ENCODE data around the gene NDUFS3.

Gene NDUFS3

GRCh38 chr11:47589584-47589976 lies 10.7 kb downstream of the NDUFS3 start:
- Histone ChIP-seq H3K9ac (ENCODE audit: low read depth in 1 of 2, low read length in 2 of 2) (no peak overlapping the region), H3K9me3 (ENCODE audit: control insufficient read depth in 1 of 2, low read length in 2 of 2) (no peaks in the 10 kb centered on the region), H3K27ac (ENCODE audit: low read depth, low read length) (no peak overlapping the region), H3K4me1 (ENCODE audit: control insufficient read depth in 1 of 2, insufficient read depth in 2 of 2, low read length in 2 of 2) (peaks cover 4 to 6% of the 10 kb centered on the region in 2 donors), H3K4me3 (ENCODE audit: low read depth in 1 of 2, low read length in 2 of 2) (no peak overlapping the region), H3K27me3 (ENCODE audit: control insufficient read depth in 1 of 2, insufficient read depth in 2 of 2, low read length in 2 of 2) (peaks cover 23 to 27% of the 10 kb centered on the region in 2 donors), H3K36me3 (ENCODE audit: control insufficient read depth in 1 of 2, insufficient read depth in 2 of 2, low read length in 2 of 2) (peaks cover 0 to 5% of the 10 kb centered on the region in 2 donors)

DNA sequence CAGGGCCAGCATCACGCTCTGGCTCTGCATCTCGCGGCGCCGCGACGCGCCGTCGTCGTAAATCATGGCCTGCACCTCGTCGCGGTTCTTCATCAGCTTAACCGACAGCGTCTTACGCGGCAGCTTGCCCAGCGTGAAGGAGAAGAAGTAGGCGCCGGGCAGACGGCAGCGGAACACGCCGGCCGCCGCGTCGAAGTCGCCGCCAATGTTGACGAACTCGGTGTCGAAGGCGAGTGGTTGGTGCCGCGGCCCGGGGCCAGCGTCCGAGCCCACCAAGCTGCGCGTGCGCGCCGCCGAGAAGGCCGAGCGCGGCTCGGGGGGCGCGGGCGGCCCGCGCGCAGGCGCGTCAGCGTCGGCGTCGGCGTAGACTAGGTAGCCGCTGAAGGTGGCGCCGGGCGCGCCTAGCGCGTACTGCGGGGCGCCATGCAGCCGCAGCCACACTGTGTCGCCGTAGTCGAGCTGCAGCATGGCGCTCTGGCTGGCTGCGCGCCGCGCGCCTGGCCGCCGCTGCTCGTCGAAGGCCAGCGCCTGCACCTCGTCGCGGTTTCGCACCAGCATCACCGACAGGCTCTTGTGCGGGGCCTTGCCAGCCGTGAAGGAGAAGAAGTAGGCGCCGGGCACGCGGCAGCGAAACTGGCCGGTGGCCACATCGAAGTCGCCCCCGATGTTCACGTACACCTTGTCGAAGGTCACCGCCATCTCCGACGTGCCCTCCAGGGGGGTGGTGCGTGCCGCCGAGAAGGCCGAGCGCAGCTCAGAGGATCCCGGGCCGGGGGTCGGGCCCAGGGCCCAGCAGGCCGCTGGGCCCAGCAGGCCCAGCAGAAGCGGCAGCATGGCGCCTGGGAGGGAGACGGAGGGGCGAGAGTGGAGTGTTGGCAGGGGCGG lies 11.3 kb downstream of the NDUFS3 start:
- H3K36me3 ChIP-seq (ENCODE audit: control insufficient read depth in 1 of 2, insufficient read depth in 2 of 2, low read length in 2 of 2), result no peaks in the 10 kb centered on the region
- no peaks in the 10 kb centered on the region for H3K9me3 ChIP-seq (ENCODE audit: control insufficient read depth in 1 of 2, low read length in 2 of 2)
- no peak overlapping the region for H3K9ac ChIP-seq (ENCODE audit: low read depth in 1 of 2, low read length in 2 of 2)
- H3K27ac ChIP-seq (ENCODE audit: low read depth, low read length), result no peak overlapping the region
- H3K27me3 ChIP-seq (ENCODE audit: control insufficient read depth in 1 of 2, insufficient read depth in 2 of 2, low read length in 2 of 2), result peaks cover 29 to 34% of the 10 kb centered on the region in 2 donors
- H3K4me3 ChIP-seq (ENCODE audit: low read depth in 1 of 2, low read length in 2 of 2), result no peak overlapping the region
- H3K4me1 ChIP-seq (ENCODE audit: control insufficient read depth in 1 of 2, insufficient read depth in 2 of 2, low read length in 2 of 2), result peaks cover 4 to 6% of the 10 kb centered on the region in 2 donors

- H3K27me3 ChIP-seq (ENCODE audit: control insufficient read depth in 1 of 2, insufficient read depth in 2 of 2, low read length in 2 of 2), result peaks cover 29 to 42% of the 10 kb centered on the region in 2 donors
- H3K4me3 ChIP-seq (ENCODE audit: low read depth in 1 of 2, low read length in 2 of 2), result no peak overlapping the region
- no peaks in the 10 kb centered on the region for H3K9me3 ChIP-seq (ENCODE audit: control insufficient read depth in 1 of 2, low read length in 2 of 2)
- no peak overlapping the region for H3K27ac ChIP-seq (ENCODE audit: low read depth, low read length)
- no peaks in the 10 kb centered on the region for H3K36me3 ChIP-seq (ENCODE audit: control insufficient read depth in 1 of 2, insufficient read depth in 2 of 2, low read length in 2 of 2)
- no peak overlapping the region for H3K9ac ChIP-seq (ENCODE audit: low read depth in 1 of 2, low read length in 2 of 2)
- H3K4me1 ChIP-seq (ENCODE audit: control insufficient read depth in 1 of 2, insufficient read depth in 2 of 2, low read length in 2 of 2), result peaks cover 4 to 6% of the 10 kb centered on the region in 2 donors
Observed at GRCh38 chr11:47591764-47592163, 12.9 kb downstream of the NDUFS3 start.

- Histone ChIP-seq H3K27ac (ENCODE audit: low read depth, low read length) (no peak overlapping the region), H3K36me3 (ENCODE audit: control insufficient read depth in 1 of 2, insufficient read depth in 2 of 2, low read length in 2 of 2) (no peaks in the 10 kb centered on the region), H3K4me1 (ENCODE audit: control insufficient read depth in 1 of 2, insufficient read depth in 2 of 2, low read length in 2 of 2) (peaks cover 4 to 6% of the 10 kb centered on the region in 2 donors), H3K27me3 (ENCODE audit: control insufficient read depth in 1 of 2, insufficient read depth in 2 of 2, low read length in 2 of 2) (peaks cover 29 to 42% of the 10 kb centered on the region in 2 donors), H3K9ac (ENCODE audit: low read depth in 1 of 2, low read length in 2 of 2) (no peak overlapping the region), H3K9me3 (ENCODE audit: control insufficient read depth in 1 of 2, low read length in 2 of 2) (no peaks in the 10 kb centered on the region), H3K4me3 (ENCODE audit: low read depth in 1 of 2, low read length in 2 of 2) (no peak overlapping the region)
Observed at GRCh38 chr11:47592251-47592650, 13.4 kb downstream of the NDUFS3 start.

DNA sequence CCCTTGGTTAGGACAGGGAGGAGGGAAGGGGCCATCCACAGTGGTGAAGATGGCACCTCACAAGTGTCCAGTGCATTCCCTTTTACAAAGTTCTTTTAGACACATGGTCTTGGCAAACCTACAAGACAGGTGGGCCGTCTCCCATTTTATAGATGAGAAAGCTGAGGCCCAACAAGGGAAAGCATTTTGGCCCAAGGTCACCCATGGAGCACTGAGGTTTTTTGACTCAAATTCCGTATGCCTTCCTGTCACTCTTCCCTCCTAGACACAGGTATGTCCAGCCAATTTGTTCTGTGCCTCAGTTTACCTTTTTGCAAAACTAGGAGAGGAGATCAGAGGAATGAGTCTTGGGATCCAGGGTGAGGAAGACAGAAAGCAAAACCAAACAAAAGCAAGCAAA lies 14.1 kb downstream of the NDUFS3 start:
- Histone ChIP-seq H3K4me3 (ENCODE audit: low read depth in 1 of 2, low read length in 2 of 2) (no peak overlapping the region), H3K9ac (ENCODE audit: low read depth in 1 of 2, low read length in 2 of 2) (no peak overlapping the region), H3K4me1 (ENCODE audit: control insufficient read depth in 1 of 2, insufficient read depth in 2 of 2, low read length in 2 of 2) (peaks cover 4 to 6% of the 10 kb centered on the region in 2 donors)

DNA sequence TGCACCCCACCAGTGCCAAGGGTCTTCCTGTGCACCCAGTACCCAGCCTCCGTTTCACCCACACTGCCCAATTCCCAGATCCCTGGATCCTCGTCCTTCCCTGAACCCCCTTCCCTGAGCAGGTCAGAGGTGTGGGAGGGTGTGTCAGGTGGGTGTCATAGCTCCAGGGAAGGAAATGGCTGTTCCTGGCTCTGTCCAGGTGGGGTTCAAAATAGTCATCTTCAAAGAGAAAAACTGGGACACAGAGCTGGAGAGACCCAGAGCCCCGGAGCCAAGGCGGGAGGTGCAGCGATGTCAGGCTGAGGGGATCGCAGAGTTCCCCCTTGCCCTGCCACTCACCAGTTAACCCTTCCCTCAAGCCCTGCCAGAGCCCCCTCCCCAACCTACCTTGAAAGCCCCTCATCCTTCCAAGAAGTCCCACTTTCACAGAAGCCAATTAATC lies 14.6 kb downstream of the NDUFS3 start:
- Histone ChIP-seq H3K9ac (ENCODE audit: low read depth in 1 of 2, low read length in 2 of 2) (no peak overlapping the region), H3K27ac (ENCODE audit: low read depth, low read length) (no peak overlapping the region), H3K4me3 (ENCODE audit: low read depth in 1 of 2, low read length in 2 of 2) (peak overlapping the region in 1 of 2 donors; percentile 40), H3K9me3 (ENCODE audit: control insufficient read depth in 1 of 2, low read length in 2 of 2) (no peaks in the 10 kb centered on the region), H3K36me3 (ENCODE audit: control insufficient read depth in 1 of 2, insufficient read depth in 2 of 2, low read length in 2 of 2) (no peaks in the 10 kb centered on the region), H3K4me1 (ENCODE audit: control insufficient read depth in 1 of 2, insufficient read depth in 2 of 2, low read length in 2 of 2) (peaks cover 3 to 4% of the 10 kb centered on the region in 2 donors), H3K27me3 (ENCODE audit: control insufficient read depth in 1 of 2, insufficient read depth in 2 of 2, low read length in 2 of 2) (peaks cover 29 to 42% of the 10 kb centered on the region in 2 donors)

More for the DNA sequence above, 14.1 kb downstream of the NDUFS3 start:
- Histone ChIP-seq H3K27me3 (ENCODE audit: control insufficient read depth in 1 of 2, insufficient read depth in 2 of 2, low read length in 2 of 2) (peaks cover 29 to 42% of the 10 kb centered on the region in 2 donors), H3K9me3 (ENCODE audit: control insufficient read depth in 1 of 2, low read length in 2 of 2) (no peaks in the 10 kb centered on the region), H3K27ac (ENCODE audit: low read depth, low read length) (no peak overlapping the region), H3K36me3 (ENCODE audit: control insufficient read depth in 1 of 2, insufficient read depth in 2 of 2, low read length in 2 of 2) (no peaks in the 10 kb centered on the region)

- Histone ChIP-seq H3K27me3 (ENCODE audit: control insufficient read depth in 1 of 2, insufficient read depth in 2 of 2, low read length in 2 of 2) (peaks cover 29 to 42% of the 10 kb centered on the region in 2 donors), H3K27ac (ENCODE audit: low read depth, low read length) (no peak within 1 kb of the TSS), H3K36me3 (ENCODE audit: control insufficient read depth in 1 of 2, insufficient read depth in 2 of 2, low read length in 2 of 2) (no peaks in the 10 kb centered on the region), H3K9ac (ENCODE audit: low read depth in 1 of 2, low read length in 2 of 2) (no peak within 1 kb of the TSS), H3K9me3 (ENCODE audit: control insufficient read depth in 1 of 2, low read length in 2 of 2) (no peaks in the 10 kb centered on the region), H3K4me3 (ENCODE audit: low read depth in 1 of 2, low read length in 2 of 2) (peak within 1 kb of the TSS; percentile 8 to 40), H3K4me1 (ENCODE audit: control insufficient read depth in 1 of 2, insufficient read depth in 2 of 2, low read length in 2 of 2) (peaks cover 3 to 4% of the 10 kb centered on the region in 2 donors)
Observed at GRCh38 chr11:47593934-47594855, 15.3 kb downstream of the NDUFS3 start, which contains the start of gene C1QTNF4. TSS of gene C1QTNF4 (minus strand) at chr11:47594411. CDS start at chr11:47590810, 3,601 bp downstream.

GRCh38 chr11:47595029-47595428 lies 16.2 kb downstream of the NDUFS3 start:
- no peak overlapping the region for H3K27ac ChIP-seq (ENCODE audit: low read depth, low read length)
- H3K4me1 ChIP-seq (ENCODE audit: control insufficient read depth in 1 of 2, insufficient read depth in 2 of 2, low read length in 2 of 2), result peaks cover 3 to 4% of the 10 kb centered on the region in 2 donors
- H3K9ac ChIP-seq (ENCODE audit: low read depth in 1 of 2, low read length in 2 of 2), result no peak overlapping the region
- peaks cover 29 to 42% of the 10 kb centered on the region in 2 donors for H3K27me3 ChIP-seq (ENCODE audit: control insufficient read depth in 1 of 2, insufficient read depth in 2 of 2, low read length in 2 of 2)
- H3K9me3 ChIP-seq (ENCODE audit: control insufficient read depth in 1 of 2, low read length in 2 of 2), result no peaks in the 10 kb centered on the region
- H3K36me3 ChIP-seq (ENCODE audit: control insufficient read depth in 1 of 2, insufficient read depth in 2 of 2, low read length in 2 of 2), result no peaks in the 10 kb centered on the region
- no peak overlapping the region for H3K4me3 ChIP-seq (ENCODE audit: low read depth in 1 of 2, low read length in 2 of 2)

GRCh38 chr11:47595967-47596366 lies 17.1 kb downstream of the NDUFS3 start:
- H3K27ac ChIP-seq (ENCODE audit: low read depth, low read length), result no peak overlapping the region
- no peak overlapping the region for H3K9ac ChIP-seq (ENCODE audit: low read depth in 1 of 2, low read length in 2 of 2)
- no peaks in the 10 kb centered on the region for H3K36me3 ChIP-seq (ENCODE audit: control insufficient read depth in 1 of 2, insufficient read depth in 2 of 2, low read length in 2 of 2)
- no peaks in the 10 kb centered on the region for H3K9me3 ChIP-seq (ENCODE audit: control insufficient read depth in 1 of 2, low read length in 2 of 2)
- peaks cover 3 to 4% of the 10 kb centered on the region in 2 donors for H3K4me1 ChIP-seq (ENCODE audit: control insufficient read depth in 1 of 2, insufficient read depth in 2 of 2, low read length in 2 of 2)
- H3K4me3 ChIP-seq (ENCODE audit: low read depth in 1 of 2, low read length in 2 of 2), result no peak overlapping the region
- H3K27me3 ChIP-seq (ENCODE audit: control insufficient read depth in 1 of 2, insufficient read depth in 2 of 2, low read length in 2 of 2), result peaks cover 29 to 42% of the 10 kb centered on the region in 2 donors
